Measurements from ENCODE around the gene ZNF710.

Gene ZNF710

DNA sequence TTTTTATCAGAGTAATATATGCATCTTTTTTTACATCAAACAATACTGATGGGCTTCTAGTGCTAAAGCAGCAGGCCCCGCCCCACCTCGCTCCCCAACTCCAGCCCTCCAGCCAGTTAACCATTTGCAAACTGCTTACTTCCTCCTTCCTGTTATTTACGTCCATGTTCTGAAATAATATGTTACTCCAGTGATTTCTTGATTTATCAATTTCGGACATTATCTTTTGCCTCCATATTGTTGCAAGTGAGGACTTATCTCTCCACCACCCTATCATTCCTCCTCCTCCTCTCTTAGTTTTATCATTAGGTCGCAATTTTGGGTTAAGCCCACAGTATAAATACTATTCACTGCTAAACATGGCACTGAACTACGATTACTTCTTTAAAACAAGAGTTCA lies 39.5 kb downstream of the ZNF710 start:
- no peak for DNase-seq

DNA sequence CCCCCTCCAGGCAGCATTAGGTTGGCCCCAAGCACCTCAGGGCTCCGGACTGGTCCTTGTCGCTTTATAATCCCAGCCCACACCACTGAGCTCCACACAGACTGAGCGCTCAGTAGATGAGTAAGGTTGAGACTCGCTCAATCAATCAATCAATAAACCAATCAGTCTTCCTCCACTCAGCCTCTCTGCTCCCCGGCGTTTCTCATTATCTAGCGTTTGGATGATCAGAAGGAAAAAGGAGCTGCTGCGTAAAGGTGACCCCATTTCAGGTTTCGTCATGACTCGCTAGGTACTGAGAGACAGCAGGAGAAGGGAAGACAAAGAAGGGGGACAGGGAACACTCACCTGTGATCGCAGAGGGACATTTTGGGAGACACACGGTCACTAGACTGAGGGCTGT lies 41.2 kb downstream of the ZNF710 start:
- no peak for DNase-seq

DNA sequence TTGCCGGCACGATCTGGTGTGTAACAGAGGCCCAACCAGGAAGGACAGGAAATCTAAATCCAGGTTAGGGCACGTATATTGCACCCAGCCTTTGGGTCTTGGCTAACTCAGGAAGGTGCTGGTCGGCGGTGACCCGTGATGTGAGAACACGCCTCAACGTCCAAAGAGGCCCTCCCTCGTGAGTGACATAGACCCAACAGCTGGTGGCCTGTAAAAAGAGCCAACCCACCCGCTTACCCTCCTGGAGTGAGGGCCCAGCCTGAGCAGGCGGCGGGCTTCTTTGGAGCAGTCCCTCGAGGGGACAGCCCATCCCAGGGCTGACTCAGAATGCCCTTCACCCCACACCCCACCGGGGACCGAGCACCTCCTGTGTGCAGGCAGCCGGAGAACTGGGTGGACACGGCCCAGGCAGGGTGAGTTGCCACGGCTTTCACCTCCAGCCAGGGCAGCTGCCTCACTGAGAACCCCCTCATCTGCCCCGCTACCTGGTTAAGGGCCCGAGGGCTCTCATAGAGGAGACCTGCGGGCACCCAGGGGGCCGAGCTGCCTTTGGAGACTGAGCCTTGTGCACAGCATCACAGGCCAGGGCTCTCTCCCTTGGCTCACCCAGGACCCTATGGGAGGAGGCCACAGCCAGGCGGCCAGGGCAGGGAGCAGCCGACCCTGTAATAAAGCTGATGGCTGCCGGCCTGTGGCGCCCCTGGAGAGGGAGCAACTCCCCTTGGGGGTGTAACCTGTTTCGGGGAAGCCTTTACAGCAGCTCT lies 41.8 kb downstream of the ZNF710 start:
- no peak for DNase-seq

DNA sequence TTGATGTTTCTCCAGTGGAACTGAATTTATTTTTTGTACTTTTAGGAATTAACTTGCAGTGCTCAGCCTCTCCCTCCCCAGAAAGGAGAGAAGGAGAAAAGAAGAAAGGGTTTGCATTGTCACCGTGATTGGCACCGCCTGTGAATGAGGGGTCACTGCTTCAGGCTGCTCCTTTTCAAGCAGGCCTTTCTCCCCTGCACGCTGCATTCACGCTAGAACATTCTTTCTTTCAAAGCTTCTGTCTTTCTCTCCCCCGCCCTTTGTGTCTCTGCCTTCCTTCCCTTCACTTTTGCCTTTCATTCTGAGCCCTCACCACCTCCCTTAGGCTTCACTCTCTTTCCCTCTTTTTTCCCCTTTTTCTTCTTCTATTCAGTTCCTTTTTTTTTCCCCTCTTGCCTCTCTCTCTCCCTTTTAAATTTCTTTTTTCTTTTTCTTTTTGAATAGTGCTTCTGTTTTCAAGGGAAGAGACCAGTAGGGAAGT lies 42.4 kb downstream of the ZNF710 start:
- no peak for DNase-seq

DNA sequence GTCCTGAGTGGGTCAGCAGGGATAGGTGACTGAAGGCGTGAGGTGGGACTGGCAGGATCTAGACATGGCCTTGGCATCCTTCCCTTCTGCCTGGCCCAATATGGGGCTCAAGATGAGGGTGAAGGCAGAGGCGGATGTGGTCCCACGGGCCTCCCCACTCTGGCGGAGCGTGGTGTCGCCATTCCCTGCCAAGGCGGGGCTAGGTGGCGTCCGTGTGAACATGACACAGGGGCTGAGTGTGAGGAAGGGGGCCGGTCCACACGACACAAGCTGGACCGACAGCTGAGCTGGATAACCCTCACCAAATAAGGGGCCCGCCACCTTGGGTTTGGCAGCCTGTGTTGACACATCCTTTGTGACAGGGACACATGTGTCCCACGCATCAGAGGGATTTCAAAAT lies 43.1 kb downstream of the ZNF710 start:
- DNase-seq = no peak

DNA sequence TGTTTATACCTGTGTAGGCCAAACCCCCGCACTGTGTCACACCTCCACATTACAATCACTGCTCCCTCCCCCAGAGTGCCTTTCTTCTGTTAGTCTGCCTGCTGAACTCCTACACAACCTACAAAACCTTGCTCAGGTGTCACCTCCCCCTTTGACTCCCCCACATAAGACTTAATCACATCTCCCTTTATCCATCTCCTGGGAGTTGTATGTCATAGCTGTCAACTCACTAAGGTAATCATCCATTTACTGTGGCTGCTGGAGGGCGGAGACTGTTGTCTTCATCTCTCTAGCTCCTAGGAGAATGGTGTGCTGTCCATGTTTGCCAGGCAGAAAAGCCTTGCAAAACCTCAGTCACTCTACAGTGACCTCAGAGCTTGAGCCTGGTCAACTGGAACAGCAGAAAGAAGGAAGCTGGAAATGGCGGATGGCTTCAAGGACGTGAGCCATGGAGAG lies 43.8 kb downstream of the ZNF710 start:
- DNase-seq = no peak

DNA sequence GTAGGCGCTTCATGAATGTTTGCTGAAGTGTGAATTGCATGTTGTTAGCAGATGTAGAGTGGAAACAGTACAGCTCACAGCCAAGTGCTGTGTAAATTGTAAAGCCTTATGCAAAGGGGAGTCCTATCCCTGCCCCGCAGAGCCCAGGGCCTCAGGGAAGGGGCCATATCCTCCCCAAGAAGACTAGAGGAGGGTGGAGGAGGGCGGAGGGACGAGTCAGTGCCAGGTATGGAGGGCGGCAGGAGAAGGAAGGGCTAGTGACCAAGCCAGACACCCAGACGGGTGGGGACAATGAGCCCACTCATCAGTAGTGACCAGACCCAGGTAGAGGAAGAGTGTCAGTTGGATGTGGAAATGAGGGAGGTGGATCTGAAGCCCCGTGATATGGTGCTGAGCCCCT lies 45.2 kb downstream of the ZNF710 start:
- no peak for DNase-seq

DNA sequence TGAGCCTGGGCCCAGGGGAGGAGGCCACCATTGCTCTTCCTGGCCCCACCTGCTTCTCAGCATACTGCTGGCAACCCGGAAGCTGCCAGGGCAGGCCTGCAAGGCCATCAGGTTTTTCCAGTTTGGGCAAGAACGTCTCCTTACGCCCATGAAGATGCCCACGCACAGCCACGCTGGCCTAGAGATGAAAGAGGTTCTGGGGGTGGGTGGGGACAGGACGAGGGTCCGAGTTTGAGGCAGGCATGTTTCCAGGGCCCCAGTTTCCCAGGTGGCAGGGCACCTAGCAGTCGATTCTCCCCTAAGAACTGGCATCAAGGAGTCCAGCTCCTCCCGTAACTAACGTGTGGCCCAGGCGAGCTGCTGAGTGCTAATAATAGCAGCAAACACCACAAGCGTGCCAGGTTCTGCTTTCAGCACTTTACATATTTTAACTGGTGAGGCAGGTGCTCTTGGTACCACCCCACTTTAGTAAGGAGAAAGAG lies 45.8 kb downstream of the ZNF710 start:
- no peak for DNase-seq

DNA sequence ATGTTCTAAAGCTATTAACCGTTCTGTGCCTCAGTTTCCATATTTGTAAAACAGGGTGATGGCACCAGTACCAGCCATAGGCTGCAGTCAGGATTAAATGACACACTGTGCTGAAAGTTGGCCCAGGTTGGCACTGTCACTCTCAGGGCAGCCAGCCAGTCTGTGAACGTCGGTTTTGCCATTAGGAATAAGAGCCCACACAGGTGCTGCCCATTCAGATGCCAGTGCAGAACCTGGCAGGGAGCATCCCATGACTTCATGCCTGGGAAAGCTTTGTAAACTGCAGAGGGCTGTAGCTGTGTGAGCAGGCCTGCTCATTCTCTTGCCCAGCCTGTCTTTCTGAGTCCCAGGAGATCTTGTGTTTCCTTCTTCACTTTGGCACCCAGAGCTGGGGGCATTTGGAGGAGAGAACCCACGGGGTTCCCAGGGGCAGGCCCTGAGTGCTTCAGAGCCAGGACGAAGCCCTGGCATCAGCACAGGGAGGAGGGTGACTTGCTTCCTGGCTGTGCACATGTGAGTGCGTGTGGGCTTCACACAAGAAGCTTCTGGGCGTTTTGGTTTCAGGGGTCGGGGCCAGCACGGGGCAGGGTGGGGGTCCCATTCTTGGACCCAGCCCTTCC lies 46.9 kb downstream of the ZNF710 start:
- DNase-seq = no peak

DNA sequence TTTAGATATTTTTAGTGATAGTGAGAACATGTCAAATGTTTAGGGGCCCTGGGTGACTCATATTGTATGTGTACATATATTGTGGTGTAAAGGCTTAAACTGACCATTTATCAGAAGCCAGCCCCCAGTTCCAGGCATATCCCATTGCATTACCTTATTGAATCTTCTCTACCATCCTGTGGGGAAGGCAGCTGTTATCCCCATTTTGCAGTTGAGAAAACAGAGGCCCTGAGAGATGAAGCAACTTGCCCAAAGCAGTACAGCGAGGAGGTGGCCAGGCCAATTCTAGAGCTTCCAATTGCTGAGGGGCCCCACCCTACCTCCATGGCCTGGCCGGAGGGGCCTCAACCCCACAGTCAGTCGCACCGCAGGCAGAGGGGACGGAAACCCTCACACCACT lies 47.9 kb downstream of the ZNF710 start:
- DNase-seq = no peak

DNA sequence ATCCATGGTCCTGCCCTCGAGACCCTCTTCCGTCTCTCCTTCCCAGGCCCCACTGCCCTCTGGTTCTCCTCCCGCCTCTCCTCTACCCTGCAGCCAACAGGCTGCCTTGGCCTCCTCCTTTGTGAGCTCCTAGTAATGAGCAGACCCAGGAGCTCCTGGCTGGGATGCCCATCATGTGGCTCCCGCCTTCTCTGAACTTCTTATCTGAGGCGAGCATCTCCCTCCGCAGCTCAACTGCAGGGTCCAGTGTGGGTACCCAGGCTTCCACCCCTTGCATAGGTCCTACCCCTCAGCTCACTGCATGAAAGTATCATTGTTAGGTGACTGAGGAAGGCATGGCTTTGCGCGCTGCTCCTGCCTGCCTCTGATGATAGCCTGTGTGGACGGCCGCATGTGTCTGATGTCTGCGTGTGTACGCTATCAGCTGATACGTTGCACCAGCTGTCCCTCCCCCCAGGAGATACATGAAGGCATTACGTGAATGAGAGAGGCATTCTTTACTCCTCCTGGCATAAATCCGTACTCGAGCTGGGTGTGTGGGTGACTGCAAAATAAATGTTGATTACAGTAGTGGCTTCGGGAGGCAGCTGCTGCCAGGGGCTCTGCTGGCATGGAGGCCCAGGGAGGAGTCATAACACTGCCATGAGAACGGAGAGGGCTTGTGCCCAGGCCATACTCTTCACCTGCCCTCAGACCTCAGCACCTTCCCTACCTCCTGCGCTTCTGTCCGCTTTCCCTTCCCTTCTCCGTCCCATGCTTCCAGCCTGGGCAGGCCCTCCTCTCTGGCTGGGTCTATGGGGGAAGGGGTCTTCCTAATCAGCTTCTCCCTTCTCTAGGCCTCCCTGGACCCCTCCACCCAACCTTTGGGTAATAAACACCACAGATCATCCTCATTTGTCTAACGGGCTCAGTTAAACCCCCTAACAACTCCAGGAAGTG lies 48.8 kb downstream of the ZNF710 start:
- no peak for DNase-seq

DNA sequence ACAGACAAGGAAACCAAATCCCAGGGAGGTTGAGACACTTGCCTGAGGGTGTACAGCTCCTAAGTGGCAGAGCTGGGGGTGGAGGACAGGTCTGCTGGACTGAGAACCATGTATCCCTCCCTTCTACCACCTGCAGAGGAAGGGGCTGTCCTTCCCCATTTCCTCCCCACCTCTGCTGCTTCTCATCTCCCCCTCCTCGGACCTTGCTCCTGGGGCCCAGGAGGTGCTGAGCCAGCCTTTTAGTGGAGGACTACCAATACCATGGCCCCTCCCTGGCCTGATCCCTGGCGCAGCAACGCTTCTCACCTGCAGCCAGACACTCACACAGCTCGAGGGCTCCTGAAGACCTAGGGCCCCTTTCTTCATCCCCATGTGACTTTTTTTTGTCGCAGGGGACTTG lies 50.8 kb downstream of the ZNF710 start:
- DNase-seq = no peak

DNA sequence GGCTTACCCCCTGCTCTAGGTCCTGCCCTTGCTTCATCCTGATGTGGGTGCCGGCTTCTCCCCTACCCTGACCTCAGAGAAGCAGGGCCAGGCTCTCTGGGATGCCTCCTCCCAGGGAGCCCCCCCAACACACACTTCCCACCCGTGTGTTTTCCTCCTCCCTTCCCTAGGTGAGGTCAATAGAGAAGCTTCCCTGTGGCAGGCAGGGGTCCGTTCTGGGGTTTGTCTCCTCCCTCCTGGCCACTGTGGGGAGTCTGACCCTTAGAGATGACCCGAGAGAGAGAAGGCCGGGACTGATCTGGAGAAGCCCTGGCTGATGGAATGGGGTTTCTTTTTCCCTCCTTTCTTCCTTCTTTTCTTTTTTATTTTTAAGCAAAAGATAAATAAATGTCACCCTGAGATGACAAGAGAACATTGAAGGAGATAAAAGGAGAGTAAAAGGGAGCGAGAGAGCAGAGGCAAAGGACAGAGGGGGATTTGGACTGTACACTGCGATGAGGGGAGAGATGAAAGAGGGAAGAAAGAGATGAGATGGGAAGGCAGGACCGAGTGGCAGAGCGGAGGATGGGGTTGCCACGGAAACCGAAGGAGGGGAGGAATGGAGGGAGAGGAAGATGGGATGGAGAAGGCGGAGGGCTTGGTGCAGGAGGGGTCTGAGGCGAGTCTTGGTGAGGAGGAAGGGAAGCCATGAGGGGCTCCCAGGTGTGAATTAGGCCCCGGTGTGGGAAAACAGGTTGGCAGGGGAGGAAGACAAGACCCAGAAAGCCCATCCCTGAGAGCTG lies 52.8 kb downstream of the ZNF710 start:
- DNase-seq = no peak

DNA sequence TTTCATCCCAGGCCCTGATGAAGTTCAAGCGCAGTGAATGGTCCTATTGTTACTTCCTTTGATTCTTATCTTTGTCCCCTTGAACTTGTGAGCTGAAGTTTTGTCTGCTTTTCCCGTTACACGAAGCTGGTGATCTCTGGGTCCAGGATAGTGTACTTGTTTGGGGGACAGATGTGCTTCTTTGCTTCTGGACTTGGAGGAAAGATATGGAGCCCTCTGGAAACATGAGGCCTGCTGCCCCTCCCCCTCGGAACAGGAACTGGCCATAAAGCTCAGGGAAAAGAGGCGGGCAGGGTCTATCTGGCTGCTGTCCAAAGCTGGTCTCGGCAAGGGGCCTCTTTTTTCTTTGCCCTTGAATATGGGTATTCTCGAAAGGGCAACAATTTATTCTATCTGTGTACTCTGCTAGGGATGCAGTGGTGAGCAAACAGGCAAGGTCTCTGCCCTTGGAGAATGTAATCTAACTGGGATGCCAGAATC lies 53.5 kb downstream of the ZNF710 start:
- no peak for DNase-seq

DNA sequence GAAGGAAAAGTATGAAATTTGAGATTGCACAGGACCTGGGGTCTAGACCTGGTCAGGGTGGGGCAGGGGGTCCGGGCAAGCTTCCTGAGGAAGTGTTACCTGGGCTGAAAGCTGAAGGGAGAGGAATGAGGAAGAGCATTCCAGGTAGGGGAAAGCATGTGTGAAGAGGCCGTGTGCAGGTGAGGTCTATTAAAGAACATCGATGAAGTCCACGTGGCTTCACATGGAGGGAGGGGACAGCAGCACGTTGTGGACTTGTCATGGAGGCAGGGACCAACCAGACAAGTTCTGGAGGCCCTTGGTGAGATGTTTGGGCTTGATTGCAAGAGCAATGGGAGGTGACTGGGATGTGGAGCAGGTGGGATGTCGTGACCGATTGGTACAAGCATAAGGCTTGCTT lies 54.1 kb downstream of the ZNF710 start:
- no peak for DNase-seq

DNA sequence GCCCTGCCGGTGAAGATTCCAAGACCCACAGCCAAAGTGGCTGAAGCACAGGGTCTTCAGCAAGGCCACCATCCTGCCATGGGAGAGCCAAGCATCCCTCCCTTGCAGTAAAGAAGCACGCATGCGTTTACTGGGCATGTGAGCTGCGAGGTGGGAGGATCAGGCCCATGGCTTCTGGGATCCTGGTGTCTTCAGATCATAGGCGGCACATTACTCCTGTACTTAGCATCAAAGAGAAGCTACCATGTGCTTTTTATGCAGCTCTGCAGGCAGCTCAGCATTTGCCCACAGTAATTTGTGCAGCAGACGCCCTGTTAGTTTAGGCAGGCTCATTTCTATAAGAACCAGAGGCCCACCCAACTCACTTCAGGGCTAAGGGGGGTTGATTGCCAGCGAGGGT lies 55.4 kb downstream of the ZNF710 start:
- DNase-seq = no peak

DNA sequence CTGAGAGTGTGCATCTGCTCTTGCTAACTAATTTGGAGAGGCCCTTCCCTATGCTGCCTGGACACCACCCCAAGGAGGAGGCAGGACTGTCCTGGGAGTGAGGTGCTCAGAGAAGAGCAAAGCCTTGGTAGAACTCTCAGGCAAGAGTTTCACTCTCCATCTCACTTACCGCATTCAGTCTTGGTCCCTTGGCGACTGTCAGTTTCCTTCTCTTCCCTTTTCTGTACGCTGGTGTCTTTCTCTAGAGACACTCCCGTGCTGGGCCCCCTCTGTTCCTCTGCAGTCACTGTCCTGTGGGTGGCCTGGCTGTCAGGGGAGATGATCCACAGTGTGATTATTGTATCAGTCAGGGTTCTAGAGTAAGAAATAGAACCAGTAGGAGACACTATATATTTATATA lies 57.2 kb downstream of the ZNF710 start:
- DNase-seq = no peak

DNA sequence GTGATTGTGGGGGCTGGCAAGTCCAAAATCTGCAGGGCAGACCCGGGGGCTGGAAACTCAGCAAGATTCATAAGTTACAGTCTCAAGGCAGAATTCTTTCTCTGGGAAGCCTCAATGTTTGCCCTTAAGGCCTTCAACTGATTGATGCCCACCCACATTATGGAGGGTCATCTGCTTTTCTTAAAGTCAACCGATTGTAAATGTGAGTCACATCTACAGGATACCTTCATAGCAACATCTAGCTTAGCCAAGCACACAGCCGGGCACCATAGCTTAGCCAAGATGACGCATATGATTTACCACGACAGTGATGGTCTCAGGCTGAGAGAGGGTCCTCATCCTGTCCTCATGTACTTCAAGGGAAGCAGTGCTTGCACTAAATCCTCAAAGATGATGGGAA lies 57.7 kb downstream of the ZNF710 start:
- no peak for DNase-seq

DNA sequence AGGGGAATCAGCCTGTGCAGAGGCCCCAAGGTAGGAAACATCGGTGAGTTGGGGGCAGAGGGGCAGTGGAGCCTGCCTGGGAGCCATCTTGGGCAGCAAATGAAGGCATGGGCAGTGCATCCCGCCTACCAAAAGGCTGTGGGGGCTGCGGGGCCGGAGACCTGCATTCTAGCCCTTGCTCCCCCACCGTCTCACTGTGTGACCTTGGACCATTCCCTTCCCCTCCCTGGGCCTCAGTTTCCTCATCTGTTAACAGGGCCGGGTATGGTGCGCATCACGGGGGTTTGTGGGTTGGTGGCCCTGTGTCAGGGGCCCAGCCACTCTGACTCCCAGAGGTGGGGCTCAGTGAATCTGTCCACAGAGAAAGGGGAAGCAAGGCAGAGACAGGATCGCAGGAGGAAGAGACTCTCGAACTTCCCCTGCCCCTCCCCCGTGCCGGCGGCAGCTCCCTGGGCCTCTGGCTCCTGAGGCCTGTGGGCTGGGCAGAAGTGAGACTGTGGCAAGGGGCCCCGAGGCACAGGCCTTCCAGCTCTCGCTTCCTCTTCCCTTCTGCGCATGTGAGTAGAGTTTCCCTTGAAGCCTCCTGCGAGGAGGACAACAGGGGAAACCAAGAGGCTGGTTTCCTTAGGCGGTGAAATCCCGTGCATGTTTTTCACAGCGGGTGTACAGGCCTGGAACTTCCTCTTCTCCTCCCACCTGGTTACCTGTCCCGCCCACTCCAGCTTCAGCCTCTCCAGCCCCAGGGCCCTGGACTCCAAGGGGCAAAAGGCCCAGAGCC lies 58.3 kb downstream of the ZNF710 start:
- DNase-seq = peak; percentile 97

DNA sequence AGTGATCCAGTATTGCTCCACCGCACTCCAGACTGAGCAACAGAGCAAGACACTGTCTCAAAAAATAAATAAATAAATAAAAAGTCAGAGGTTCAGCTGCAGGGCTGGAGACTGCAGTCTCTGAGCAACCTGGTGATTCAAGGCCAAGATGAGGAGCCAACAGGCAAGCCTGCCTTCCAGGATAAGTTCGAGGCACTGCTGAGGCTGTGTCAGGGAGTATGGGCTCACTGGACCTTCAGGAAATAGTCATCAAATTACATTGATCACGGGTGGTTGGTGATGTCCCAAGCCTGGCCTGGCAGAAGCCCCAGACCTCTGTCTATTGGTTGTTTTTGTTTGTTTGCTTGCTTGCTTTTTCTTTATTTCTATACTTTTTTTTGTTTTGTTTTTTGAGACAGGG lies 59.7 kb downstream of the ZNF710 start:
- no peak for DNase-seq

DNA sequence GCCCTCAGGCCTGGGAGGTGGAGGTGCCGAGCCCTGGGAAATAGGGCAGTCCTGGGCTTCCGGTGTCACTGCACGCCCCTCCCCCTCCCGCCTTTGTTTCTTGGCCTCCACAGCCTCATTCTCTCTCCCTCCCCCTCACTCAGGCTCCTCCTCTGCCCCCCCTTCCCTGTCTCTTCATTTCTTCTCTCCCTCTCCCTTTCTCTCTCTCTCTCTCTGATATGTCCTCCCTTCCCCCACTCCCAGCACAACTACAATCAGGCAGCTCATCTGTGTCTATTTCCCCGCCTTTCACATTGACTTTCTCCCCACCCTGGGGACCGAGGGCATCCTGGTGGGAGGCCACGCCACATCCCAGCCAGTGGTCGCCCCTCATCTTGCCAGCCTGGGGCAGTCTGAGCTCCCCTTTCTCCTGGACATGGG lies 60.9 kb downstream of the ZNF710 start:
- no peak for DNase-seq

Measured in GF-D8 (cell line).